WTC11 (cell line): ENCODE measurements around the gene PCDHA9. TPM values are rescaled to one million over a fixed set of nuclear protein-coding genes. Genes with fewer than 3 reads are reported as not detected.
"Not testable (repeated sequence)": the region's sequence is repeated elsewhere in the genome, so short reads cannot be mapped to it uniquely, and the experiment has no call there.

Experiments
- ATAC-seq: fragments of 200-7000 bp; cut with Tn5 transposase; 2 replicates; pipeline ENCODE4 v1.10.0; 2021; ENCODE audit warnings: mild to moderate bottlenecking, moderate library complexity
- CTCF ChIA-PET: fragments of 300-600 bp; sonication (Branson Sonifier 250); formaldehyde crosslinking; loops from one replicate; lab custom pipeline; 2021; ENCODE audit warnings: antibody characterized with exemption; lab: Charles Lee
- POLR2A ChIA-PET: fragments of 350-600 bp; sonication (Branson Sonifier 250); formaldehyde crosslinking; loops from one replicate; lab custom pipeline; 2021; ENCODE audit warnings: antibody characterized with exemption; lab: Charles Lee
- DNase-seq: peaks from one replicate; pipeline ENCODE4 v3.0.0; 2021; ENCODE audit warnings: low spot score
- H3K27ac Mint-ChIP-seq: 2 replicates; pipeline ENCODE4 v1.8.0; 2021; ENCODE audit warnings: mixed read lengths
- H3K27me3 Mint-ChIP-seq: 2 replicates; pipeline ENCODE4 v1.8.0; 2021; ENCODE audit warnings: low read depth, mild to moderate bottlenecking, moderate library complexity, mixed read lengths
- H3K36me3 Mint-ChIP-seq: 2 replicates; pipeline ENCODE4 v1.8.0; 2021; ENCODE audit warnings: mixed read lengths
- H3K4me1 Mint-ChIP-seq: 2 replicates; pipeline ENCODE4 v1.8.0; 2022; ENCODE audit warnings: mixed read lengths
- H3K4me3 Mint-ChIP-seq: 2 replicates; pipeline ENCODE4 v1.8.0; 2021; ENCODE audit warnings: mild to moderate bottlenecking, moderate library complexity, mixed read lengths
- H3K9me3 Mint-ChIP-seq: 2 replicates; pipeline ENCODE4 v1.8.0; 2021; ENCODE audit warnings: mixed read lengths
- CTCF ChIP-seq: fragments of 200-600 bp; IDR thresholded peaks from 2 replicates; pipeline ENCODE4 v1.8.0; 2022; ENCODE audit warnings: antibody characterized with exemption
- E2F5 ChIP-seq: sonication (generic); formaldehyde crosslinking; IDR thresholded peaks from 2 replicates; pipeline ENCODE4 v1.8.1; 2022; ENCODE audit warnings: mild to moderate bottlenecking, moderate library complexity, missing genetic modification reagents
- EMX1 ChIP-seq: fragments of 250-450 bp; sonication (Bioruptor Pico); IDR thresholded peaks from 2 replicates; pipeline ENCODE4 v1.8.0; 2021; ENCODE audit warnings: mild to moderate bottlenecking
- GTF2I ChIP-seq: fragments of 250-450 bp; sonication (Bioruptor Pico); conservative IDR thresholded peaks from 2 replicates; pipeline ENCODE4 v1.4.0; 2021; ENCODE audit warnings: mild to moderate bottlenecking
- NR2C2 ChIP-seq: sonication (generic); formaldehyde crosslinking; IDR thresholded peaks from 2 replicates; pipeline ENCODE4 v1.8.0; 2022; ENCODE audit warnings: mild to moderate bottlenecking, missing genetic modification reagents
- ZNF396 ChIP-seq: fragments of 250-450 bp; sonication (Bioruptor Pico); IDR thresholded peaks from 2 replicates; pipeline ENCODE4 v1.8.0; 2021; ENCODE audit warnings: mild to moderate bottlenecking, moderate library complexity, borderline replicate concordance
- ZNF423 ChIP-seq: fragments of 250-450 bp; sonication (Bioruptor Pico); IDR thresholded peaks from 2 replicates; pipeline ENCODE4 v2.1.2; 2022; ENCODE audit warnings: mild to moderate bottlenecking, moderate library complexity
- ZNF671 ChIP-seq: fragments of 250-450 bp; sonication (Bioruptor Pico); IDR thresholded peaks from 2 replicates; pipeline ENCODE4 v1.8.0; 2021; ENCODE audit warnings: mild to moderate bottlenecking
- total RNA-seq: library from RNA; stranded (reverse); gene quantifications from 3 replicates; pipeline ENCODE4 v1.2.3, GENCODE V29; 2021
- TF ChIP-seq, protein P1 (sequence below): sonication (generic); formaldehyde crosslinking; IDR thresholded peaks from 2 replicates; pipeline ENCODE4 v1.8.1; 2022; ENCODE audit warnings: missing genetic modification reagents, borderline replicate concordance
- TF ChIP-seq, protein P2 (sequence below): sonication (generic); formaldehyde crosslinking; IDR thresholded peaks from 2 replicates; pipeline ENCODE4 v1.8.0; 2022; ENCODE audit warnings: missing genetic modification reagents
- TF ChIP-seq, protein P3 (sequence below): sonication (generic); formaldehyde crosslinking; IDR thresholded peaks from 2 replicates; pipeline ENCODE4 v1.8.1; 2023; ENCODE audit warnings: mild to moderate bottlenecking, missing genetic modification reagents
- TF ChIP-seq, protein P4 (sequence below): fragments of 250-450 bp; sonication (Bioruptor Pico); IDR thresholded peaks from 2 replicates; pipeline ENCODE4 v1.9.0; 2021; ENCODE audit warnings: mild to moderate bottlenecking
- TF ChIP-seq, protein P5 (sequence below): sonication (generic); formaldehyde crosslinking; IDR thresholded peaks from 2 replicates; pipeline ENCODE4 v1.8.1; 2023; ENCODE audit warnings: mild to moderate bottlenecking, missing genetic modification reagents

Gene PCDHA9
- total RNA-seq, 1 experiment from 2014 or later: 1.5 TPM

- TF ChIP-seq, protein P1, sequence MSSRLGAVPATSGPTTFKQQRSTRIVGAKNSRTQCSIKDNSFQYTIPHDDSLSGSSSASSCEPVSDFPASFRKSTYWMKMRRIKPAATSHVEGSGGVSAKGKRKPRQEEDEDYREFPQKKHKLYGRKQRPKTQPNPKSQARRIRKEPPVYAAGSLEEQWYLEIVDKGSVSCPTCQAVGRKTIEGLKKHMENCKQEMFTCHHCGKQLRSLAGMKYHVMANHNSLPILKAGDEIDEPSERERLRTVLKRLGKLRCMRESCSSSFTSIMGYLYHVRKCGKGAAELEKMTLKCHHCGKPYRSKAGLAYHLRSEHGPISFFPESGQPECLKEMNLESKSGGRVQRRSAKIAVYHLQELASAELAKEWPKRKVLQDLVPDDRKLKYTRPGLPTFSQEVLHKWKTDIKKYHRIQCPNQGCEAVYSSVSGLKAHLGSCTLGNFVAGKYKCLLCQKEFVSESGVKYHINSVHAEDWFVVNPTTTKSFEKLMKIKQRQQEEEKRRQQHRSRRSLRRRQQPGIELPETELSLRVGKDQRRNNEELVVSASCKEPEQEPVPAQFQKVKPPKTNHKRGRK (CRISPR knock-in tag): no peak
- TF ChIP-seq ZNF671 (CRISPR knock-in tag) (no peak), ZNF396 (CRISPR knock-in tag) (no peak)
Observed at GRCh38 chr5:140800816-140801493, 47.2 kb upstream of the PCDHA9 start, which contains the start of gene PCDHA3 (continued).

GRCh38 chr5:140801494-140801841, 46.7 kb upstream of the PCDHA9 start:
- no peak for DNase-seq
- ChIA-PET POLR2A (no interaction called here), CTCF (interaction anchor here (1.0 to 2.8 kb wide), 3 partner anchors 12 to 40 kb away, joined by 5 to 24 read pairs (median 5); partner anchors contain the start of gene PCDHA1)
- no peaks in the 10 kb centered on the region for H3K27me3 Mint-ChIP-seq
- peak; percentile 53 for ATAC-seq
- H3K4me1 Mint-ChIP-seq: peaks cover 3% of the 10 kb centered on the region; the same call in 1 of the 2 replicates
- peaks cover 8% of the 10 kb centered on the region for H3K9me3 Mint-ChIP-seq
- no peak overlapping the region; the same call in 1 of the 2 replicates for H3K27ac Mint-ChIP-seq
- peak overlapping the region; percentile 76 for H3K4me3 Mint-ChIP-seq
- peaks cover 16% of the 10 kb centered on the region for H3K36me3 Mint-ChIP-seq
- TF ChIP-seq CTCF (peak; percentile 28; the same call in 1 of the 2 replicates), GTF2I (CRISPR knock-in tag) (no peak)

DNA sequence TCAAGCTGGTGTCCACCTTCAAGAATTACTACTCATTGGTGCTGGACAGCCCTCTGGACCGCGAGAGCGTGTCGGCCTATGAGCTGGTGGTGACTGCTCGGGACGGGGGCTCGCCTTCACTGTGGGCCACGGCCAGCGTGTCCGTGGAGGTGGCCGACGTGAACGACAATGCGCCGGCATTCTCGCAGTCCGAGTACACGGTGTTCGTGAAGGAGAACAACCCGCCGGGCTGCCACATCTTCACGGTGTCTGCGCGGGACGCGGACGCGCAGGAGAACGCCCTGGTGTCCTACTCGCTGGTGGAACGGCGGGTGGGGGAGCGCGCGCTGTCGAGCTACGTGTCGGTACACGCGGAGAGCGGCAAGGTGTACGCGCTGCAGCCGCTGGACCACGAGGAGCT, 45.8 kb upstream of the PCDHA9 start:
- ATAC-seq, H3K4me1 Mint-ChIP-seq, DNase-seq, POLR2A ChIA-PET, H3K4me3 Mint-ChIP-seq, H3K9me3 Mint-ChIP-seq, H3K27ac Mint-ChIP-seq, H3K27me3 Mint-ChIP-seq: not testable (repeated sequence)
- H3K36me3 Mint-ChIP-seq: peaks cover 16% of the 10 kb centered on the region
- CTCF ChIA-PET: interaction anchor here (1.3 to 2.8 kb wide), 2 partner anchors 17 to 54 kb away, joined by 4 to 24 read pairs; partner anchors contain the start of genes PCDHA1 and PCDHA10

GRCh38 chr5:140802781-140803271, 45.4 kb upstream of the PCDHA9 start:
- ATAC-seq: no peak
- TF ChIP-seq E2F5 (no peak), ZNF423 (CRISPR knock-in tag) (no peak), NR2C2 (no peak), EMX1 (CRISPR knock-in tag) (no peak)
- TF ChIP-seq, protein P2, sequence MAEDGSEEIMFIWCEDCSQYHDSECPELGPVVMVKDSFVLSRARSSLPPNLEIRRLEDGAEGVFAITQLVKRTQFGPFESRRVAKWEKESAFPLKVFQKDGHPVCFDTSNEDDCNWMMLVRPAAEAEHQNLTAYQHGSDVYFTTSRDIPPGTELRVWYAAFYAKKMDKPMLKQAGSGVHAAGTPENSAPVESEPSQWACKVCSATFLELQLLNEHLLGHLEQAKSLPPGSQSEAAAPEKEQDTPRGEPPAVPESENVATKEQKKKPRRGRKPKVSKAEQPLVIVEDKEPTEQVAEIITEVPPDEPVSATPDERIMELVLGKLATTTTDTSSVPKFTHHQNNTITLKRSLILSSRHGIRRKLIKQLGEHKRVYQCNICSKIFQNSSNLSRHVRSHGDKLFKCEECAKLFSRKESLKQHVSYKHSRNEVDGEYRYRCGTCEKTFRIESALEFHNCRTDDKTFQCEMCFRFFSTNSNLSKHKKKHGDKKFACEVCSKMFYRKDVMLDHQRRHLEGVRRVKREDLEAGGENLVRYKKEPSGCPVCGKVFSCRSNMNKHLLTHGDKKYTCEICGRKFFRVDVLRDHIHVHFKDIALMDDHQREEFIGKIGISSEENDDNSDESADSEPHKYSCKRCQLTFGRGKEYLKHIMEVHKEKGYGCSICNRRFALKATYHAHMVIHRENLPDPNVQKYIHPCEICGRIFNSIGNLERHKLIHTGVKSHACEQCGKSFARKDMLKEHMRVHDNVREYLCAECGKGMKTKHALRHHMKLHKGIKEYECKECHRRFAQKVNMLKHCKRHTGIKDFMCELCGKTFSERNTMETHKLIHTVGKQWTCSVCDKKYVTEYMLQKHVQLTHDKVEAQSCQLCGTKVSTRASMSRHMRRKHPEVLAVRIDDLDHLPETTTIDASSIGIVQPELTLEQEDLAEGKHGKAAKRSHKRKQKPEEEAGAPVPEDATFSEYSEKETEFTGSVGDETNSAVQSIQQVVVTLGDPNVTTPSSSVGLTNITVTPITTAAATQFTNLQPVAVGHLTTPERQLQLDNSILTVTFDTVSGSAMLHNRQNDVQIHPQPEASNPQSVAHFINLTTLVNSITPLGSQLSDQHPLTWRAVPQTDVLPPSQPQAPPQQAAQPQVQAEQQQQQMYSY: no peak
- TF ChIP-seq, protein P3, sequence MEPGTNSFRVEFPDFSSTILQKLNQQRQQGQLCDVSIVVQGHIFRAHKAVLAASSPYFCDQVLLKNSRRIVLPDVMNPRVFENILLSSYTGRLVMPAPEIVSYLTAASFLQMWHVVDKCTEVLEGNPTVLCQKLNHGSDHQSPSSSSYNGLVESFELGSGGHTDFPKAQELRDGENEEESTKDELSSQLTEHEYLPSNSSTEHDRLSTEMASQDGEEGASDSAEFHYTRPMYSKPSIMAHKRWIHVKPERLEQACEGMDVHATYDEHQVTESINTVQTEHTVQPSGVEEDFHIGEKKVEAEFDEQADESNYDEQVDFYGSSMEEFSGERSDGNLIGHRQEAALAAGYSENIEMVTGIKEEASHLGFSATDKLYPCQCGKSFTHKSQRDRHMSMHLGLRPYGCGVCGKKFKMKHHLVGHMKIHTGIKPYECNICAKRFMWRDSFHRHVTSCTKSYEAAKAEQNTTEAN (CRISPR knock-in tag): no peak
- TF ChIP-seq, protein P1 (CRISPR knock-in tag): no peak
- TF ChIP-seq, protein P4, sequence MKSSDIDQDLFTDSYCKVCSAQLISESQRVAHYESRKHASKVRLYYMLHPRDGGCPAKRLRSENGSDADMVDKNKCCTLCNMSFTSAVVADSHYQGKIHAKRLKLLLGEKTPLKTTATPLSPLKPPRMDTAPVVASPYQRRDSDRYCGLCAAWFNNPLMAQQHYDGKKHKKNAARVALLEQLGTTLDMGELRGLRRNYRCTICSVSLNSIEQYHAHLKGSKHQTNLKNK (CRISPR knock-in tag): no peak
- TF ChIP-seq, protein P5, sequence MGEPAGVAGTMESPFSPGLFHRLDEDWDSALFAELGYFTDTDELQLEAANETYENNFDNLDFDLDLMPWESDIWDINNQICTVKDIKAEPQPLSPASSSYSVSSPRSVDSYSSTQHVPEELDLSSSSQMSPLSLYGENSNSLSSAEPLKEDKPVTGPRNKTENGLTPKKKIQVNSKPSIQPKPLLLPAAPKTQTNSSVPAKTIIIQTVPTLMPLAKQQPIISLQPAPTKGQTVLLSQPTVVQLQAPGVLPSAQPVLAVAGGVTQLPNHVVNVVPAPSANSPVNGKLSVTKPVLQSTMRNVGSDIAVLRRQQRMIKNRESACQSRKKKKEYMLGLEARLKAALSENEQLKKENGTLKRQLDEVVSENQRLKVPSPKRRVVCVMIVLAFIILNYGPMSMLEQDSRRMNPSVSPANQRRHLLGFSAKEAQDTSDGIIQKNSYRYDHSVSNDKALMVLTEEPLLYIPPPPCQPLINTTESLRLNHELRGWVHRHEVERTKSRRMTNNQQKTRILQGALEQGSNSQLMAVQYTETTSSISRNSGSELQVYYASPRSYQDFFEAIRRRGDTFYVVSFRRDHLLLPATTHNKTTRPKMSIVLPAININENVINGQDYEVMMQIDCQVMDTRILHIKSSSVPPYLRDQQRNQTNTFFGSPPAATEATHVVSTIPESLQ (CRISPR knock-in tag): no peak

More at GRCh38 chr5:140802781-140803271, 45.4 kb upstream of the PCDHA9 start:
- peaks cover 6% of the 10 kb centered on the region for H3K4me1 Mint-ChIP-seq
- H3K27me3 Mint-ChIP-seq: no peaks in the 10 kb centered on the region
- DNase-seq: no peak
- ChIA-PET CTCF (interaction anchor here (1.3 to 2.8 kb wide), 2 partner anchors 17 to 53 kb away, joined by 4 to 24 read pairs; partner anchors contain the start of genes PCDHA1 and PCDHA10), POLR2A (no interaction called here)
- H3K9me3 Mint-ChIP-seq: peaks cover 8% of the 10 kb centered on the region
- H3K4me3 Mint-ChIP-seq: no peak overlapping the region
- H3K27ac Mint-ChIP-seq: no peak overlapping the region
- peaks cover 16% of the 10 kb centered on the region for H3K36me3 Mint-ChIP-seq
